MCF 10A (cell line): ENCODE results near the gene XIRP1. TPM values are rescaled to one million over a fixed set of nuclear protein-coding genes. Genes with fewer than 3 reads are reported as not detected.
A peak's percentile ranks its signal among the peaks of the same experiment; 100 is the strongest.

Experiments
- BruUV-seq: library from RNA; stranded (reverse); fragments of 400-500 nt; replicated peaks from 2 replicates; lab custom pipeline; 2021; lab: Mats Ljungman, UMichigan
- CTCF ChIA-PET: fragments of 300-600 bp; sonication (Branson Sonifier 250); formaldehyde crosslinking; extraction: SDS; loops from one replicate; lab custom pipeline; 2021; ENCODE audit warnings: antibody characterized with exemption, inconsistent platforms; lab: Yijun Ruan, JAX
- POLR2A ChIA-PET: fragments of 300-600, 350-650 bp; sonication (Branson Sonifier 250); formaldehyde crosslinking; extraction: SDS; loops from one replicate; lab custom pipeline; 2020; ENCODE audit warnings: antibody characterized with exemption, inconsistent platforms; lab: Yijun Ruan, JAX
- DNase-seq: peaks from one replicate; pipeline ENCODE4 v3.0.0-alpha.2; 2018; ENCODE audit not compliant: unreplicated experiment
- H3K27ac Mint-ChIP-seq: one replicate; pipeline ENCODE4 v1.8.0; 2022; ENCODE audit warnings: mild to moderate bottlenecking, low read depth, mixed read lengths; ENCODE audit not compliant: unreplicated experiment
- H3K27me3 Mint-ChIP-seq: one replicate; pipeline ENCODE4 v1.8.0; 2022; ENCODE audit warnings: mixed read lengths; ENCODE audit not compliant: insufficient read depth, unreplicated experiment
- H3K36me3 Mint-ChIP-seq: one replicate; pipeline ENCODE4 v1.8.0; 2022; ENCODE audit warnings: mild to moderate bottlenecking, moderate library complexity, mixed read lengths; ENCODE audit not compliant: insufficient read depth, unreplicated experiment
- H3K4me1 Mint-ChIP-seq: one replicate; pipeline ENCODE4 v1.8.0; 2022; ENCODE audit warnings: mixed read lengths; ENCODE audit not compliant: insufficient read depth, unreplicated experiment
- H3K4me3 Mint-ChIP-seq: one replicate; pipeline ENCODE4 v1.8.0; 2022; ENCODE audit warnings: mild to moderate bottlenecking, moderate library complexity, mixed read lengths; ENCODE audit not compliant: unreplicated experiment
- H3K9me3 Mint-ChIP-seq: one replicate; pipeline ENCODE4 v1.8.0; 2022; ENCODE audit warnings: mixed read lengths; ENCODE audit not compliant: unreplicated experiment
- intact Hi-C: fragments of 100-400 bp; cut with micrococcal nuclease; formaldehyde crosslinking; loops from 2 replicates; pipeline ENCODE4 v1.14.1; 2022
- total RNA-seq: library from RNA; stranded (reverse); gene quantifications from 2 replicates; pipeline ENCODE4 v1.2.3, GENCODE V29; 2022
- TF ChIP-seq, protein P1 (sequence below): fragments of 200-600 bp; IDR thresholded peaks from one replicate; pipeline ENCODE4 v1.8.0; 2022; ENCODE audit warnings: antibody characterized with exemption, mild to moderate bottlenecking; ENCODE audit not compliant: unreplicated experiment

XIRP1 gene
- total RNA-seq, 1 experiment from 2014 or later, result not detected

DNA sequence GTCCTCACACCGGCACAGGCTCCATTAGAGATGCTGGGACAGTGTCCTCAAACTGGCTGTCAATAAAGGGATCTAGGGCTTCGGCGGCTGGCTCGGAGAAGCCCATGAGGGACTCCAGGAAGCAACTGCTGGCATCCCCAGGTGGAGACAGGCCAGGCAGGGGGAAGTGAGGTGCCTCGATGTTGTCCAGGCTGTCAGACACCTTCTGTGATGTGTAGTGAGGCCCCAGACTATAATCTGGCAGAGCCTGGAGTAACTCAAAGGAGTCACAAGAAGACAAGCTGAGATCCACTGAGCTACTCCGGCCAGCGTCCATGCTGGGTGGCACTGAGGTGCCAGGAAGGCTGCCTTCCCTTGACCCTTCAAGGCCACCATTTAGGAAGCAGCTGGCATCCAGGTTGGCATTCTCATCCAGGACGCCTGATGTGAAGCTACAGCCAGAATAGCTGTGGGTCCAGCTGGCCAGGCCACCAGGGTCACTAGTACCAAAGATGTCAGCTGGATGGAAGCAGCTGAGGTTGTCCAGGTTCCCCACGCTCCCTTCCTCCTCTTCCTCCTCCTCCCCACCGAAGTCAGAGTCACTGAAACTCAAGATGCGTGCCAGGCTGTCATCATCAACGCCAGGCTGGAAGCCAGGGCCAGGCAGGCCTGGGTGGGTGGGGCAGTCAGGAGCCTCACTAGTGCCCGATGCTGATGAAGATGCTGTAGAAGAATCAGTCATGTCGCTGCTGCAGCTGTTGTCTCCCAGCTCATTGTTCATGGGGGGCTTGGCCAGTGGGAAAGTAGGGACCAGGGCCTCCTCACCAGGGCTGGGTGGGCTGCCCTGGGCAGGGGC lies 49.1 kb downstream of the XIRP1 start:
- POLR2A ChIA-PET, result interaction anchor here (2.1 kb wide), 1 partner anchor 35 kb away, joined by 5 read pairs; the partner anchor contains the start of genes GORASP1 and TTC21A

DNA sequence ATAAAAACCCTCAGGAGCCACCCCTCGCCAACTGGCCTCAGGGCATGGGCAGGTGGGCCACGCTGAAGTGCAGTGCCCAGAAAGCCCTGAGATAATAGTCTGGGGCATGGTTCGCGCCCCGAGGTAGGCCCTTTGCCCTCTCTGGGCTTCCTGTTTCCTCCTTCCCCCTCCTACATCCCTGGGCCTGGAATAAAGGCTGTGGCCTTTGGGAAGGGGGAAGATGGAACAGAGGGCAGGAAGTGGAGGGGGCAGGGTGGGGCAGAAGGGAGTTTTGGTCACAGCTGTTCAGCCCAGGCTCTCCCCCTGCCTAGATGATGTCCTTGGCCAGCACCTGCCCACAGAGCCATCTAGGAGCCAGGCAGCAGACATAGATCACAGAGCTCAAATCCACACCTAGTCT lies 50.3 kb downstream of the XIRP1 start:
- H3K27ac Mint-ChIP-seq, result peak overlapping the region; percentile 59
- no peak for DNase-seq
- TF ChIP-seq, protein P1, sequence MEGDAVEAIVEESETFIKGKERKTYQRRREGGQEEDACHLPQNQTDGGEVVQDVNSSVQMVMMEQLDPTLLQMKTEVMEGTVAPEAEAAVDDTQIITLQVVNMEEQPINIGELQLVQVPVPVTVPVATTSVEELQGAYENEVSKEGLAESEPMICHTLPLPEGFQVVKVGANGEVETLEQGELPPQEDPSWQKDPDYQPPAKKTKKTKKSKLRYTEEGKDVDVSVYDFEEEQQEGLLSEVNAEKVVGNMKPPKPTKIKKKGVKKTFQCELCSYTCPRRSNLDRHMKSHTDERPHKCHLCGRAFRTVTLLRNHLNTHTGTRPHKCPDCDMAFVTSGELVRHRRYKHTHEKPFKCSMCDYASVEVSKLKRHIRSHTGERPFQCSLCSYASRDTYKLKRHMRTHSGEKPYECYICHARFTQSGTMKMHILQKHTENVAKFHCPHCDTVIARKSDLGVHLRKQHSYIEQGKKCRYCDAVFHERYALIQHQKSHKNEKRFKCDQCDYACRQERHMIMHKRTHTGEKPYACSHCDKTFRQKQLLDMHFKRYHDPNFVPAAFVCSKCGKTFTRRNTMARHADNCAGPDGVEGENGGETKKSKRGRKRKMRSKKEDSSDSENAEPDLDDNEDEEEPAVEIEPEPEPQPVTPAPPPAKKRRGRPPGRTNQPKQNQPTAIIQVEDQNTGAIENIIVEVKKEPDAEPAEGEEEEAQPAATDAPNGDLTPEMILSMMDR, result no peak
- CTCF ChIA-PET, result interaction anchor here (0.7 to 2.2 kb wide), 7 partner anchors 14 to 692 kb away, joined by 3 to 9 read pairs (median 6); partner anchors contain the start of genes GORASP1 and TTC21A
- intact Hi-C loops, result no loop called here
- POLR2A ChIA-PET, result interaction anchor here (1.0 to 2.0 kb wide), 7 partner anchors 9 to 146 kb away, joined by 3 to 8 read pairs (median 5); partner anchors contain the start of genes GORASP1 and TTC21A
- peaks cover 47% of the 10 kb centered on the region for H3K36me3 Mint-ChIP-seq
- no peaks in the 10 kb centered on the region for H3K9me3 Mint-ChIP-seq
- no peak overlapping the region for H3K4me3 Mint-ChIP-seq
- H3K27me3 Mint-ChIP-seq, result no peaks in the 10 kb centered on the region
- H3K4me1 Mint-ChIP-seq, result peaks cover 29% of the 10 kb centered on the region
- BruUV-seq, result no TSS peak

More for the DNA sequence above, 49.1 kb downstream of the XIRP1 start:
- TF ChIP-seq, protein P1, result no peak
- peaks cover 47% of the 10 kb centered on the region for H3K36me3 Mint-ChIP-seq
- no peaks in the 10 kb centered on the region for H3K9me3 Mint-ChIP-seq
- no peak overlapping the region for H3K4me3 Mint-ChIP-seq
- no peak for DNase-seq
- BruUV-seq, result no TSS peak
- no peaks in the 10 kb centered on the region for H3K27me3 Mint-ChIP-seq
- intact Hi-C loops, result no loop called here
- CTCF ChIA-PET, result interaction anchor here (0.6 to 1.6 kb wide), 5 partner anchors 9 to 145 kb away, joined by 3 to 6 read pairs (median 4); no protein-coding TSS in a partner anchor
- H3K4me1 Mint-ChIP-seq, result peaks cover 41% of the 10 kb centered on the region
- H3K27ac Mint-ChIP-seq, result no peak overlapping the region

DNA sequence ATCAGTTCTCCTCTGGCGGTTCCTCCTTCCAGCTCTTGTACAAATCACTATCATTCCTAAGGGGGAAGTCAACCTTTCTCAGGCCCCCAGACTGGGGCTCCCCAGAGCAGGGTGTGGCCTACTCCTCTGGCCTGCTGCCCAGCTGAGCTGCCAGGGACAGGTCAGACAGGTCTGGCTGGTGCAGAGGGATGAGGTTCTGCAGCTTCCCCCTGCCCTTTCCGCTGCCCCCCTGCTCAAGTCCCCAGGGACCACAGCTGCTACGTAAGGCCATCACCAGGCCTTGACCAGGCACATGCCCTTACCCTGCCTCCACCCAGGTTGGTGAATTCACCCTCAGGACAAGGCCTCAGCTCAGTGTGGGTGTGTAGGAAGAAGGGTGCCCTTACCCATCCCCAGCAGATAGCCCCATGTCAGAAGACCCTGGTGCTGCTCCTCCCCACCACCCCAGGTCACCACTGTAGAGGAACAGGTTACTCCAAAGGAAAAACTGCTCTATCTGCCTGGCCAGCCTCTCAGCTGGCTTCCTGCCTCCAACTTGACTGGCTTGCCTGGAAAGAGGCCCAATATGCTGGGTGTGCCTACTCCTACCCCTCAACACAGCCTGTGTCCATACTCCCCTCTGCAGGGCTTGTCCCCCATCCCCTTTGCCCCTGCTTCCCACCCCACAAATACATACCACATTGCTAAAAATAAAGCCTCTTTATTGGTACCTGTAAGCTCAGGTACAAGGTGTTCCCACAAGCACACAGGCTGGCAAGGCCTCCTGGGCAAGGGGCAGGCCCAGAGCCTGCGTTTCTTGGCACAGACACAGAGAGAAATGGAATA lies 51.0 kb downstream of the XIRP1 start:
- no peak overlapping the region for H3K4me3 Mint-ChIP-seq
- ChIA-PET POLR2A (interaction anchor here (0.6 to 2.0 kb wide), 10 partner anchors 8 to 231 kb away, joined by 3 to 8 read pairs (median 4); partner anchors contain the start of genes GORASP1 and TTC21A), CTCF (interaction anchor here (0.5 to 2.2 kb wide), 12 partner anchors 13 to 1887 kb away, joined by 3 to 9 read pairs (median 4); partner anchors contain the start of genes GORASP1 and TTC21A)

More for the DNA sequence above, 51.0 kb downstream of the XIRP1 start:
- no peaks in the 10 kb centered on the region for H3K27me3 Mint-ChIP-seq
- TF ChIP-seq, protein P1, result no peak
- H3K36me3 Mint-ChIP-seq, result peaks cover 41% of the 10 kb centered on the region
- intact Hi-C loops, result no loop called here
- peak overlapping the region; percentile 59 for H3K27ac Mint-ChIP-seq
- H3K4me1 Mint-ChIP-seq, result peaks cover 22% of the 10 kb centered on the region
- BruUV-seq, result no TSS peak
- DNase-seq, result peak; percentile 67
- H3K9me3 Mint-ChIP-seq, result no peaks in the 10 kb centered on the region
